Activated naive CD4-positive, alpha-beta T cell treated with anti-CD3 and anti-CD28 coated beads, Interleukin-2, amount 50 U/mL, for 24 hours (primary cell): ENCODE data around the gene DKKL1.
"Not testable (repeated sequence)": the region's sequence is repeated elsewhere in the genome, so short reads cannot be mapped to it uniquely, and the experiment has no call there.

Experiments used
- H3K27ac Mint-ChIP-seq: one replicate; pipeline ENCODE4 v1.8.0; 2021; ENCODE audit warnings: mild to moderate bottlenecking, mixed read lengths
- H3K27me3 Mint-ChIP-seq: one replicate; pipeline ENCODE4 v1.8.0; 2021; ENCODE audit warnings: mixed read lengths
- H3K36me3 Mint-ChIP-seq: one replicate; pipeline ENCODE4 v1.8.0; 2021; ENCODE audit warnings: mixed read lengths
- H3K4me1 Mint-ChIP-seq: one replicate; pipeline ENCODE4 v1.8.0; 2021; ENCODE audit warnings: mixed read lengths
- H3K4me3 Mint-ChIP-seq: one replicate; pipeline ENCODE4 v1.8.0; 2021; ENCODE audit warnings: mild to moderate bottlenecking, mixed read lengths
- H3K9me3 Mint-ChIP-seq: one replicate; pipeline ENCODE4 v1.8.0; 2021; ENCODE audit warnings: mixed read lengths

The DKKL1 gene

GRCh38 chr19:49363268-49364082 lies at the start of gene DKKL1:
TSS of gene DKKL1 (plus strand) at chr19:49363877. CDS start at chr19:49363999, 122 bp downstream.
- Mint-ChIP-seq H3K4me3 (no peak within 1 kb of the TSS), H3K9me3 (no peaks in the 10 kb centered on the region), H3K4me1 (peaks cover 7% of the 10 kb centered on the region), H3K27me3 (peaks cover 4% of the 10 kb centered on the region), H3K36me3 (no peaks in the 10 kb centered on the region), H3K27ac (peak within 1 kb of the TSS; percentile 59)

GRCh38 chr19:49315111-49315510 lies 48.6 kb upstream of the DKKL1 start:
- Mint-ChIP-seq H3K4me3 (no peak overlapping the region), H3K27ac (no peak overlapping the region), H3K36me3 (peaks cover 23% of the 10 kb centered on the region), H3K4me1 (peaks cover 9% of the 10 kb centered on the region), H3K27me3 (no peaks in the 10 kb centered on the region), H3K9me3 (no peaks in the 10 kb centered on the region)

GRCh38 chr19:49316284-49316683 lies 47.4 kb upstream of the DKKL1 start:
- H3K4me3 Mint-ChIP-seq = no peak overlapping the region
- peaks cover 21% of the 10 kb centered on the region for H3K36me3 Mint-ChIP-seq
- H3K27me3 Mint-ChIP-seq = no peaks in the 10 kb centered on the region
- H3K27ac Mint-ChIP-seq = no peak overlapping the region
- H3K9me3 Mint-ChIP-seq = no peaks in the 10 kb centered on the region
- peaks cover 9% of the 10 kb centered on the region for H3K4me1 Mint-ChIP-seq

- Mint-ChIP-seq H3K27me3 (no peaks in the 10 kb centered on the region), H3K27ac (no peak overlapping the region), H3K36me3 (peaks cover 24% of the 10 kb centered on the region), H3K9me3 (no peaks in the 10 kb centered on the region), H3K4me1 (peaks cover 9% of the 10 kb centered on the region), H3K4me3 (no peak overlapping the region)
These were observed 45.4 kb upstream of the DKKL1 start for GRCh38 chr19:49318296-49318695.

- Mint-ChIP-seq H3K4me3 (no peak within 1 kb of the TSS), H3K4me1 (peaks cover 24% of the 10 kb centered on the region), H3K9me3 (no peaks in the 10 kb centered on the region), H3K27ac (no peak within 1 kb of the TSS), H3K36me3 (peaks cover 14% of the 10 kb centered on the region), H3K27me3 (no peaks in the 10 kb centered on the region)
These were observed 38.7 kb upstream of the DKKL1 start, which contains the start of gene SLC6A16 for GRCh38 chr19:49324801-49325576. TSS of gene SLC6A16 (minus strand) at chr19:49325191. CDS start at chr19:49311347, 13,844 bp downstream.

- not testable (repeated sequence) for H3K9me3 Mint-ChIP-seq, H3K27me3 Mint-ChIP-seq, H3K4me3 Mint-ChIP-seq, H3K27ac Mint-ChIP-seq
- H3K4me1 Mint-ChIP-seq = peaks cover 29% of the 10 kb centered on the region
- peaks cover 17% of the 10 kb centered on the region for H3K36me3 Mint-ChIP-seq
These were observed 37.9 kb upstream of the DKKL1 start for GRCh38 chr19:49325756-49326155.

- H3K9me3 Mint-ChIP-seq = no peaks in the 10 kb centered on the region
- peaks cover 16% of the 10 kb centered on the region for H3K36me3 Mint-ChIP-seq
- H3K4me3 Mint-ChIP-seq = no peak overlapping the region
- no peak overlapping the region for H3K27ac Mint-ChIP-seq
- no peaks in the 10 kb centered on the region for H3K27me3 Mint-ChIP-seq
- H3K4me1 Mint-ChIP-seq = peaks cover 32% of the 10 kb centered on the region
These were observed 37.4 kb upstream of the DKKL1 start for GRCh38 chr19:49326165-49326704.

GRCh38 chr19:49327878-49328544 lies 35.7 kb upstream of the DKKL1 start:
- H3K4me1 Mint-ChIP-seq = peaks cover 46% of the 10 kb centered on the region
- H3K4me3 Mint-ChIP-seq = no peak overlapping the region
- no peaks in the 10 kb centered on the region for H3K27me3 Mint-ChIP-seq
- H3K9me3 Mint-ChIP-seq = no peaks in the 10 kb centered on the region
- H3K36me3 Mint-ChIP-seq = peaks cover 14% of the 10 kb centered on the region
- H3K27ac Mint-ChIP-seq = peak overlapping the region; percentile 94

- H3K9me3 Mint-ChIP-seq = no peaks in the 10 kb centered on the region
- H3K4me1 Mint-ChIP-seq = peaks cover 53% of the 10 kb centered on the region
- peak overlapping the region; percentile 94 for H3K27ac Mint-ChIP-seq
- peaks cover 14% of the 10 kb centered on the region for H3K36me3 Mint-ChIP-seq
- no peaks in the 10 kb centered on the region for H3K27me3 Mint-ChIP-seq
- no peak overlapping the region for H3K4me3 Mint-ChIP-seq
These were observed 34.9 kb upstream of the DKKL1 start for GRCh38 chr19:49328741-49329140.

- Mint-ChIP-seq H3K4me3 (peak overlapping the region; percentile 16), H3K27ac (peak overlapping the region; percentile 76), H3K4me1 (peaks cover 74% of the 10 kb centered on the region)
- H3K27me3 Mint-ChIP-seq, H3K9me3 Mint-ChIP-seq, H3K36me3 Mint-ChIP-seq: not testable (repeated sequence)
These were observed 32.5 kb upstream of the DKKL1 start for GRCh38 chr19:49331187-49331586.

GRCh38 chr19:49331616-49332055 lies 32.0 kb upstream of the DKKL1 start:
- H3K27ac Mint-ChIP-seq = peak overlapping the region; percentile 76
- H3K36me3 Mint-ChIP-seq = peaks cover 10% of the 10 kb centered on the region
- no peaks in the 10 kb centered on the region for H3K27me3 Mint-ChIP-seq
- peaks cover 75% of the 10 kb centered on the region for H3K4me1 Mint-ChIP-seq
- H3K4me3 Mint-ChIP-seq = peak overlapping the region; percentile 16
- H3K9me3 Mint-ChIP-seq = no peaks in the 10 kb centered on the region

- peaks cover 81% of the 10 kb centered on the region for H3K4me1 Mint-ChIP-seq
- peak overlapping the region; percentile 97 for H3K27ac Mint-ChIP-seq
- H3K4me3 Mint-ChIP-seq = peak overlapping the region; percentile 88
- not testable (repeated sequence) for H3K9me3 Mint-ChIP-seq, H3K27me3 Mint-ChIP-seq
- peaks cover 12% of the 10 kb centered on the region for H3K36me3 Mint-ChIP-seq
These were observed 30.8 kb upstream of the DKKL1 start for GRCh38 chr19:49332691-49333417.

GRCh38 chr19:49333418-49333805 lies 30.3 kb upstream of the DKKL1 start:
- peaks cover 7% of the 10 kb centered on the region for H3K36me3 Mint-ChIP-seq
- H3K4me3 Mint-ChIP-seq = peak overlapping the region; percentile 88
- H3K27me3 Mint-ChIP-seq = no peaks in the 10 kb centered on the region
- no peaks in the 10 kb centered on the region for H3K9me3 Mint-ChIP-seq
- H3K4me1 Mint-ChIP-seq = peaks cover 81% of the 10 kb centered on the region
- H3K27ac Mint-ChIP-seq = peak overlapping the region; percentile 97

GRCh38 chr19:49333811-49334288 lies 29.8 kb upstream of the DKKL1 start:
- H3K36me3 Mint-ChIP-seq = peaks cover 7% of the 10 kb centered on the region
- H3K9me3 Mint-ChIP-seq = no peaks in the 10 kb centered on the region
- H3K27ac Mint-ChIP-seq = peak overlapping the region; percentile 97
- H3K4me1 Mint-ChIP-seq = peaks cover 81% of the 10 kb centered on the region
- H3K27me3 Mint-ChIP-seq = no peaks in the 10 kb centered on the region
- peak overlapping the region; percentile 88 for H3K4me3 Mint-ChIP-seq
